ENCODE measurements around the gene VPS37D.
"Not testable (repeated sequence)": the region's sequence is repeated elsewhere in the genome, so short reads cannot be mapped to it uniquely, and the experiment has no call there.

The VPS37D gene

GRCh38 chr7:73706126-73707044, 38.8 kb downstream of the VPS37D start:
- DNase-seq, result peak; percentile 72

DNA sequence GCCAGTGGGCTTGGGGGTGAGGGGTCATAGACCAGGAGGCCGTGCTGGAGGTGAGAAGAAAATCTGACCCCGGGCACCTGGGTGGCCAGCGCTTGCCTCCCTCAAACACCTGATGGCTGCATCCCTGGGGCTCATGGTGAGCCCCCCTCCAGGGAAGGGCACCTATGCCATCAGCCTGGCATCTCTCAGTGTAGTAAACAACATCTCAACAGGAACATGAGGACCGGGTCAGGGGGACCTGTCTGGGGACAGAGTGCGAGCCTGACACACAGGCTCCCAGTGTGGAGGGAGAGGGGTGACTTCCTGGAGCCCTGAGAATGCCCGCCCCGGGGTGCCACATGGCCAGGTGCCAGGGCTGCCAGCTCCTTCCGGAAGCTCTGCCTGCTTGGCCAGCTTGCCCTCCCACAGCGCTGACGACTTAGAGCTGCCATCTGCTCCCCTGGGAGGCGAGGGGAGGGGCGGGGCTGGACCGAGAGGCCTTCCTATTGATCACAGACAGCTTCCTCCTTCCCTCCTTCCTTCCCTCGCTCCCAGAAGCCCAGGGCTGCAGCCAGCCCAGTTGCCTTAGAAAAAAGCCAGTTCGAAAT, 39.5 kb downstream of the VPS37D start:
- DNase-seq, result peak; percentile 76

GRCh38 chr7:73708961-73709549, 41.4 kb downstream of the VPS37D start:
- no peak for DNase-seq

- no peak for DNase-seq
Observed at GRCh38 chr7:73712773-73713172, 45.1 kb downstream of the VPS37D start.

- DNase-seq, result not testable (repeated sequence)
Observed at GRCh38 chr7:73713319-73713718, 45.7 kb downstream of the VPS37D start.

GRCh38 chr7:73715648-73716317, 48.2 kb downstream of the VPS37D start:
- no peak for DNase-seq

DNA sequence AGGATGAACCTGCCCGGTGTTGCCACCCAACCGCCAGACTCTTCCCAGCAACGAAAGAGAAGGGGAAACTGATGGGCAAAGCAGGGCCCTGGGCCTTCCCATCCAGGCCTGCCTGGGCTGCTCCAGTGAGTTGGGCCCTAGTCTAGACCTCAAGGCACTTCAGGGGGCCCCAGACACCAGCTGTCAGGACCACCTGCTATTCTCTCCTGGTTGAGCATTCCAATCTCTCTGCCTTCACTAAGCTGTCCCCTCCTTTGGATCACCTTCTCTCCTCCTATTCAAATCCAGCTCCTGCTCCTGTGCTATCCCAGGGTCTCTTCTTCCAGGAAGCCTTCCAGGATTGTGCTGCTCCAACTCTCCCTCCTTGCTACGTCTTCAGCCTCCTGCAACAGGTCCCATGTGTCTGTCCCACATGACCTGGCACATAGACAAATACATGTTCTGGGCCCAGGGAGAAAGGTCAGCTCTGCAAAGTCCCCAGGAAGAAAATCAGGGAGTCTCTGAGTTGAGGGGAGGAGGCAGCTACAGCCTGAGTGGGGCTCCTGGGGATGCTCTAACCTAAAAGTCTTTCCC, 48.8 kb downstream of the VPS37D start:
- no peak for DNase-seq

GRCh38 chr7:73717025-73717807, 49.6 kb downstream of the VPS37D start:
- DNase-seq, result no peak

GRCh38 chr7:73717991-73718405, 50.4 kb downstream of the VPS37D start:
- DNase-seq, result no peak

- DNase-seq, result no peak
Observed at GRCh38 chr7:73718438-73718881, 50.8 kb downstream of the VPS37D start.

DNA sequence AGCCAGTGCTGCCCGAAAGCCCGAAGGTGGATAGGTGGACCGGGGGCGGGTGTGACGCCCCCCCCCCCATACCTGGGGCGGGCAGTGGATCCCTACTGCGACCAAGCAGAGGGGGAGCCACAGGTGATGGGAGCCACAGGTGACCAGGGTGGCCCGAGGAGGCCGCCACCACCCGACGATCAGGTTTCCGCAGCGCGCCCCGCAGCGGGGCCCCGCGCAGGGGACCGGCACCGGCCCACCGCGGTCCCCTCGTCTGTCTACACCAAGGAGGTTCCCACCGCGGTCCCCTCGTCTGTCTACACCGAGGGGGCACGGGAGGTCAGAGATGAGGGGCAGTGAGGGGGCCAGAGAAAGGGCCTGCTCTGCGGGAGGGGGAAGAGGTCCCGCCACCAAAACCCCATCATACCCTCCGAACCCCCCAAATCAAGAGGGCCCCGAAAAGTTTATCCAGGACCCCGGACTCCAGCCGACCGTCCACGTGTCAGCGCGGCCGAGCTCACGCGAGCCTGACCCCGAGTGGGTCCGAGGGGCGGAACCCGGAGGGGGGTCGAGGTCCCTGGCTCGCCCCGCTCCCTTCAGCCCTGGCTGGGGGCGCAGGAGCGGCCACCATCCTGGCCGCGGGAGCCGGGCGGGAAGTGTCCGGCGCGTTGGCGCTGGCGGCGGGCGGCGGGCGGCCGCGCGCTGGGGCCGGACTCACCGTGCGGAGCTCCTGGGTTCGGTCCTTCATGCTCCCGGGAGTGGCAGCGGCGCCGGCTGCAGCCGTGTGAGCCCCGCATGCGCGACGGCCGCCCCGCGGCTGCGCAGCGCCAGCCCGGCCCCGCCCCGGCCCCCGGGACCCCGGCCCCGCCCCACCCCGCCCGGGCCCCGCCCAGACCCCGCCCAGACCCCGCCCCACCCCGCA, 51.5 kb downstream of the VPS37D start, which contains the start of gene STX1A:
Gene STX1A (minus strand): TSS at position 765 of the 901 bp plus-strand sequence. CDS start 38 bp downstream, at position 727.
- DNase-seq, result no peak

GRCh38 chr7:73719806-73720169, 52.2 kb downstream of the VPS37D start:
- DNase-seq, result no peak

DNA sequence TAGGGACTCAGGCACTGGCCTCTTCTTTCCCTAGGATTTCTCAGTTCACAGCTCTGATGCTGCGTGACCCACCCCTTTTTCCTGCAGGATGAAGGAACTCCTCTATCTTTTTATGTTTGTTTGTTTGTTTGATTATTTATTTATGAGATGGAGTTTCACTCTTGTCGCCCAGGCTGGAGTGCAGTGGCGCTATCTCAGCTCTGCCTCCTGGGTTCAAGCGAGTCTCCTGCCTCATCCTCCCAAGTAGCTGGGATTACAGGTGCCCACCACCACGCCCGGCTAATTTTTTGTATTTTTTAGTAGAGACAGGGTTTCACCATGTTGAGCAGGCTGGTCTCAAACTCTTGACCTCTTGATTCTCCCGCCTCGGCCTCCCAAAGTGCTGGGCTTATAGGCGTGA, 52.8 kb downstream of the VPS37D start:
- DNase-seq, result not testable (repeated sequence)

GRCh38 chr7:73721377-73721817, 53.8 kb downstream of the VPS37D start:
- DNase-seq, result peak; percentile 98

All from NCI-H1694 (cell line).